ENCODE measurements around the gene P3H3. TPM values are rescaled to one million over a fixed set of nuclear protein-coding genes. Genes with fewer than 3 reads are reported as not detected.

P3H3 gene
- total and polyA plus RNA-seq, 9 of the 15 experiments (the other 6 are each of a cell fraction or from before 2014, with no cell fraction given) = 0.03 to 15.0 (median 4.8) TPM

- no peak for TF ChIP-seq ZNF518B (CRISPR knock-in tag; IDR thresholded peaks at IDR 0.05)
- TF ChIP-seq, protein P1, sequence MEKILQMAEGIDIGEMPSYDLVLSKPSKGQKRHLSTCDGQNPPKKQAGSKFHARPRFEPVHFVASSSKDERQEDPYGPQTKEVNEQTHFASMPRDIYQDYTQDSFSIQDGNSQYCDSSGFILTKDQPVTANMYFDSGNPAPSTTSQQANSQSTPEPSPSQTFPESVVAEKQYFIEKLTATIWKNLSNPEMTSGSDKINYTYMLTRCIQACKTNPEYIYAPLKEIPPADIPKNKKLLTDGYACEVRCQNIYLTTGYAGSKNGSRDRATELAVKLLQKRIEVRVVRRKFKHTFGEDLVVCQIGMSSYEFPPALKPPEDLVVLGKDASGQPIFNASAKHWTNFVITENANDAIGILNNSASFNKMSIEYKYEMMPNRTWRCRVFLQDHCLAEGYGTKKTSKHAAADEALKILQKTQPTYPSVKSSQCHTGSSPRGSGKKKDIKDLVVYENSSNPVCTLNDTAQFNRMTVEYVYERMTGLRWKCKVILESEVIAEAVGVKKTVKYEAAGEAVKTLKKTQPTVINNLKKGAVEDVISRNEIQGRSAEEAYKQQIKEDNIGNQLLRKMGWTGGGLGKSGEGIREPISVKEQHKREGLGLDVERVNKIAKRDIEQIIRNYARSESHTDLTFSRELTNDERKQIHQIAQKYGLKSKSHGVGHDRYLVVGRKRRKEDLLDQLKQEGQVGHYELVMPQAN (IDR thresholded peaks at IDR 0.05; ENCODE audit: borderline replicate concordance) = peak; percentile 73
- TF ChIP-seq ATF1 (CRISPR knock-in tag; IDR thresholded peaks at IDR 0.05) = no peak
- TF ChIP-seq ATF1 (tag; IDR thresholded peaks at IDR 0.05) = peak; percentile 34; the same call in 1 of the 2 replicates
- TF ChIP-seq ZNF197 (CRISPR knock-in tag; IDR thresholded peaks at IDR 0.05; ENCODE audit: low read depth) = no peak
- no peak for TF ChIP-seq SAFB (IDR thresholded peaks at IDR 0.05; ENCODE audit: borderline replicate concordance, low read depth, low read length)
- no peak for TF ChIP-seq NR2F6 (CRISPR knock-in tag; IDR thresholded peaks at IDR 0.05)
- no peak for TF ChIP-seq ATF3 (IDR thresholded peaks at IDR 0.05)
- no peak for TF ChIP-seq ATF3 (CRISPR knock-in tag; conservative IDR thresholded peaks at IDR 0.05)
- no peak for TF ChIP-seq FOSL1 (tag; conservative IDR thresholded peaks at IDR 0.05)
- TF ChIP-seq ETS1 (conservative IDR thresholded peaks at IDR 0.05; ENCODE audit: control insufficient read depth, low read depth, low read length) = no peak; the same call in 1 of the 2 replicates
- no peak for TF ChIP-seq ZNF551 (CRISPR knock-in tag; IDR thresholded peaks at IDR 0.05)
- peak; percentile 66; the same call in 1 of the 2 replicates for TF ChIP-seq POLR2AphosphoS2 (IDR thresholded peaks at IDR 0.05; ENCODE audit: low read length)
- peak; percentile 78 for TF ChIP-seq MAX (CRISPR knock-in tag; IDR thresholded peaks at IDR 0.05)
- TF ChIP-seq, protein P2, sequence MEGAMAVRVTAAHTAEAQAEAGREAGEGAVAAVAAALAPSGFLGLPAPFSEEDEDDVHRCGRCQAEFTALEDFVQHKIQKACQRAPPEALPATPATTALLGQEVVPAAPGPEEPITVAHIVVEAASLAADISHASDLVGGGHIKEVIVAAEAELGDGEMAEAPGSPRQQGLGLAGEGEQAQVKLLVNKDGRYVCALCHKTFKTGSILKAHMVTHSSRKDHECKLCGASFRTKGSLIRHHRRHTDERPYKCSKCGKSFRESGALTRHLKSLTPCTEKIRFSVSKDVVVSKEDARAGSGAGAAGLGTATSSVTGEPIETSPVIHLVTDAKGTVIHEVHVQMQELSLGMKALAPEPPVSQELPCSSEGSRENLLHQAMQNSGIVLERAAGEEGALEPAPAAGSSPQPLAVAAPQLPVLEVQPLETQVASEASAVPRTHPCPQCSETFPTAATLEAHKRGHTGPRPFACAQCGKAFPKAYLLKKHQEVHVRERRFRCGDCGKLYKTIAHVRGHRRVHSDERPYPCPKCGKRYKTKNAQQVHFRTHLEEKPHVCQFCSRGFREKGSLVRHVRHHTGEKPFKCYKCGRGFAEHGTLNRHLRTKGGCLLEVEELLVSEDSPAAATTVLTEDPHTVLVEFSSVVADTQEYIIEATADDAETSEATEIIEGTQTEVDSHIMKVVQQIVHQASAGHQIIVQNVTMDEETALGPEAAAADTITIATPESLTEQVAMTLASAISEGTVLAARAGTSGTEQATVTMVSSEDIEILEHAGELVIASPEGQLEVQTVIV (CRISPR knock-in tag; IDR thresholded peaks at IDR 0.05; ENCODE audit: borderline replicate concordance) = no peak
- 0 out of 2 replicates have a peak, but pooled peaks have one; percentile 40 for TF ChIP-seq MTA3 (IDR thresholded peaks at IDR 0.05; ENCODE audit: borderline replicate concordance)
Observed at GRCh38 chr12:6872073-6873048, 44.2 kb downstream of the P3H3 start (continued).

Measured in K562 (cell line).